Measurements from ENCODE around the gene RACK1.
"Not testable (repeated sequence)": the region's sequence is repeated elsewhere in the genome, so short reads cannot be mapped to it uniquely, and the experiment has no call there.

RACK1 gene

GRCh38 chr5:181210698-181211097 lies 33.0 kb downstream of the RACK1 start:
- DNase-seq, result not testable (repeated sequence)

- not testable (repeated sequence) for DNase-seq
Measured at GRCh38 chr5:181210148-181210547, 33.6 kb downstream of the RACK1 start.

- DNase-seq, result not testable (repeated sequence)
Measured at GRCh38 chr5:181209006-181209405, 34.7 kb downstream of the RACK1 start.

GRCh38 chr5:181207960-181208253 lies 35.8 kb downstream of the RACK1 start:
- no peak for DNase-seq

GRCh38 chr5:181207214-181207959 lies 36.3 kb downstream of the RACK1 start:
- DNase-seq, result no peak

- no peak for DNase-seq
Measured at GRCh38 chr5:181205761-181206649, 37.7 kb downstream of the RACK1 start.

GRCh38 chr5:181204826-181205760 lies 38.6 kb downstream of the RACK1 start, which contains the start of gene TRIM7:
TRIM7 (minus strand) TSS chr5:181205196; CDS start chr5:181205110, 86 bp downstream.
- DNase-seq, result no peak

GRCh38 chr5:181204113-181204825 lies 39.4 kb downstream of the RACK1 start:
- no peak for DNase-seq

GRCh38 chr5:181203777-181204112 lies 40.0 kb downstream of the RACK1 start:
- DNase-seq, result no peak

GRCh38 chr5:181203093-181203711 lies 40.5 kb downstream of the RACK1 start:
- no peak for DNase-seq

GRCh38 chr5:181200816-181201215 lies 42.9 kb downstream of the RACK1 start:
- DNase-seq, result no peak

GRCh38 chr5:181199881-181200638 lies 43.6 kb downstream of the RACK1 start:
- DNase-seq, result no peak

- DNase-seq, result no peak
Measured at GRCh38 chr5:181198905-181199519, 44.7 kb downstream of the RACK1 start.

GRCh38 chr5:181198106-181198685 lies 45.5 kb downstream of the RACK1 start:
- DNase-seq, result no peak

- no peak for DNase-seq
Measured at GRCh38 chr5:181197326-181197951, 46.3 kb downstream of the RACK1 start.

- DNase-seq, result no peak
Measured at GRCh38 chr5:181195249-181195761, 48.4 kb downstream of the RACK1 start.

GRCh38 chr5:181194489-181195248 lies 49.0 kb downstream of the RACK1 start:
- no peak for DNase-seq

- no peak for DNase-seq
Measured at GRCh38 chr5:181193656-181194055, 50.0 kb downstream of the RACK1 start.

Measured in NCI-H748 treated with DMSO at 0.1 percent for 48 hours (cell line).